HG03280 (cell line): ENCODE measurements around the gene DNAJB12.

Source experiments
- ATAC-seq: cut with Tn5 transposase; IDR thresholded peaks from one replicate; pipeline ENCODE4 v1.9.1; 2021; ENCODE audit warnings: mild to moderate bottlenecking, moderate library complexity; ENCODE audit not compliant: unreplicated experiment

The DNAJB12 gene

GRCh38 chr10:72295330-72295910, 59.3 kb downstream of the DNAJB12 start:
- no peak for ATAC-seq

- no peak for ATAC-seq
Measured at GRCh38 chr10:72292223-72292691, 62.5 kb downstream of the DNAJB12 start.

GRCh38 chr10:72291019-72291532, 63.6 kb downstream of the DNAJB12 start:
- ATAC-seq: no peak

DNA sequence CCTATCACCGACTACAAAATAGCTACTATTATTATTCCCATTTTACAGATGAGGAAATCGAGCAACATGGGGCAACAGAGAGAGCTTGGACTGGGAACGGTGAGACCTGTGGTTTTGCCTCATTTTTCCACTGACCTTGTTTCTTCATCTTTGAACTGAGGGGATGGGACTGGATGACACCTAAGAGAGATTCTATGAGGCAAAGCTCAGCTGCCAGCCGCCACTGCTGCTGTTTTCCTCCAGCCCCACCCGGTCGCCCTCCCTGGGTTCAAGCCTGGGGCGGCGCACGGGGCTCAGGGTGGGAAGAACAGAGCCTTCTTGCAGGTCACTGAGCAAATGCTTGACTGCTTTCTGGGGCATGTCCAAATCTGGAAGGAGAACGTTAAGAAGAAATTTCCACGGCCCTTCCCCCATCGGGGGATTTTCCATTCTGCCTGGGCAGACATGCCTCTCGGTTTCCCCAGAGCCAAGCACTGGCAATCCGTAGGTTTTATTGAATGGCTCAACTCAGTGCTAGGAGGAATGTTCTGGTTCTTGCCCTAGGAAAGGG, 68.7 kb downstream of the DNAJB12 start:
- ATAC-seq: no peak

- ATAC-seq: no peak
Measured at GRCh38 chr10:72283131-72283530, 71.6 kb downstream of the DNAJB12 start.
